Measurements from ENCODE around the gene DDX20. TPM values are rescaled to one million over a fixed set of nuclear protein-coding genes. Genes with fewer than 3 reads are reported as not detected.
A peak's percentile ranks its signal among the peaks of the same experiment; 100 is the strongest.
"Not testable (repeated sequence)": the region's sequence is repeated elsewhere in the genome, so short reads cannot be mapped to it uniquely, and the experiment has no call there.

DDX20 gene
- total RNA-seq, 1 experiment from 2014 or later: 20.5 TPM

DNA sequence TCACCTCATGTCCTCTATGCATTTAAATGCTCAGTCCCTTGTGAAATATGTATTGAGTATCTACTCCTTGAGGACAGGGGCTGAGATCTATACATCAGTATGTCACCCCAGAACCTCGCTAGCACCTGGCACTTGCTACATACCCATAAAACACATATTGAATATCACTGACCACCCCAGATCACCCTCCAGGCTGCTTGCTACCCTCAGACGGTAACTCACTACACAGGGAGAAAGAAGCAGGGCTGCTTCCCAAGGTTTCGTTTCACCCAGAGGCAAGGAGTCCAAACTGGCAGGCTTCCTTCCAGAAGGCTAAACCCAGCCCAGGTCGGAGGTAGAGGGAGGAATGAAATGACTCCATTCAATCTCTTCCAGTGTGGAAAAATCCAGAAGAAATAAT, 25.0 kb upstream of the DDX20 start:
- in situ Hi-C loops (cut with HindIII; ENCODE audit: low pct_unique_long_range_greater_than_20kb, low sequenced_read_pairs): no loop called here

DNA sequence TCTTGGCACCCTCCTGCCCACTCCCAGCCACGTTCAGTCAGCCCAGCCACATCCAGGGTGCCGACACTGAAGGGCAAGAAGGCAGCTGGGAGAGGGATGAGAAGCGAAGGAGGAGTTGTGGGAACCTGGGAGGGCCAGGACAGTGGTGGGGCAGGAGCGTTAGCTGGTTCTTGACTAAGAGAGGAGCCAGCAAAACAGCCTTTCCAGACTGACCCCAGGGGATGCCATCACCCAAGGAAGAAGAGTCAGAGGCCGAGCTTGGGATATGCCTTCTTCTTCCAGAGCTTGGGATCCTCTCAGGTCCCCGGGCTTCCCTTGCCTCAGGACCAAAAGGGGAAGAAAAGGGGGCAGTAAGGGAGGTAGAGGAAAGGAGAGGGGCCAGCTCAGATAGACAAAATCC, 23.7 kb upstream of the DDX20 start:
- no peak for DNase-seq (ENCODE audit: low read depth, low spot score)
- in situ Hi-C loops (cut with HindIII; ENCODE audit: low pct_unique_long_range_greater_than_20kb, low sequenced_read_pairs): no loop called here

More for the DNA sequence above, 25.0 kb upstream of the DDX20 start:
- DNase-seq (ENCODE audit: low read depth, low spot score): no peak

DNA sequence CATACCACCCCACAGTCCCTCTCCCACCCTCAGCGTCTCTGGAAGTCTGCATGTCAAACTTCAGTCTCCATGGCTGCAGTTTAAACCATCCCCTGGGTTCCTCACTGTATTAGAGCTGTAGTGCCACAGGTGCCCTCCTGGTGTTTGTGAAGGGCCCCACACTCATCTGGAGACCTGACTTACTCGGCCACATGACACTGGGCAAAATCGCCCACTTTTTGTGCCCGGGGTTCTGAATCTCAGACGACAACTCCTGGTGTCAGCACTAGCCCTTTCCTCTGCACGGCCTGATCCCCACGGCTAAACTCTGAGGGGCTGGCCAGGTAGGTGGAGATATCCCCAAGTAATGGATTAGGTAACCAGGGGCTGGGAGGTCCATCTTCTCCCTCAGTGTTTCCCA, 23.0 kb upstream of the DDX20 start:
- in situ Hi-C loops (cut with HindIII; ENCODE audit: low pct_unique_long_range_greater_than_20kb, low sequenced_read_pairs): no loop called here

DNA sequence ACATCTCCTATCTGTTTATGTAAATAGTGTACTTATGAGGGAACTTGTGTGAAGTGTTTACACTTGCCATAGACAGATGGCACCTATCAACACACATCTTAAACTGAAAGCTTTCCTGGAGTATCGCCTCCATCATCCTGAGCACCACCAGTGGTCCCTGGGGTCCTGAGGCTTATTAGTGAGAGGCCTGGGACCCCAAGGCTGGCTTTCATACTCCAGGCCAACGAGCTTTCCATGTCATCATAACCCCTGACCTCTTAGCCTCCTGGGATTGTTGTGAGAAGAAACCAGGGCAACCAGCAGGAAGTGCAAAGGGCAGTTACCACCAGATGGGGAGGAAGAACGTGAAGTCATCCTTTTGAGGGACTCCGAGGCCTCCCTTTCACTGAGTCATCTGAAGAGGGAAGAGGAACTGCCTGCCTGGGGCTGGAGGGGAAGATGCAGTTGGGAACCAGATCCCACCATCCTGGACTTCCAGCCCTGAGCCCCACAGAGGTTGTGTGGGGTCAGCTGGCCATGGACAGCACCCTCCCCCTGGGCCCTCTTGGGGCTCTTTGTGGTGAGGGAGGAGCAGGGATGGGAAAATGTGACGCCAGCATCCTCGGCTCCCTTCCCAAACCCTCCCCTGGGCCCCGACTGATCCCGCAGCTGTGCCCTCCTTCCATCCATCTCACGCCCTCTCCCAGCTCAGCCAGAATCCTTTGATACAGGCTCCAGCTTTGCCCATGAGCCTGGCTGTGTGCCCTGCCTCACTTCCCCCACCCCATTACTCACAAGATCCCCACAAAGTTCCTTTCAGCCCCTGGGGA, 22.3 kb upstream of the DDX20 start:
- no peak for DNase-seq (ENCODE audit: low read depth, low spot score)
- in situ Hi-C loops (cut with HindIII; ENCODE audit: low pct_unique_long_range_greater_than_20kb, low sequenced_read_pairs): no loop called here

More for the DNA sequence above, 23.0 kb upstream of the DDX20 start:
- no peak for DNase-seq (ENCODE audit: low read depth, low spot score)

DNA sequence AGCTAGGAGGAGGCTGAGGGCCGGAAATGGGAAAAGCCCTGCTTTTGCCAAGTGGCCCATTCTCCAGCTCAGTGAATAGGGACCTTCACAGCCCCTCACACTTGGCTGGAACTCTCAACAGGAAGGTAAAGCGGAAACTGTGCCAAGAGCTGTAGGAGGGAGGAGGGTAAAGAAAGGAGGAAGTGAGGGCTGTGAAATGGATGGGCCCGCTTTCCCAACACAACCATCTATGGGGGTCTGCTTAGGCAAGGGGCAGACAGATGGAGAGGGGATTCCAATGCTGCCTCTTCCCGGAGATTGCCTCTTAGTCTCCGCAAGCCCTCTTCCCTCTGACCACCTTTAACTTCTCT, 21.7 kb upstream of the DDX20 start:
- in situ Hi-C loops (cut with HindIII; ENCODE audit: low pct_unique_long_range_greater_than_20kb, low sequenced_read_pairs): no loop called here
- no peak for DNase-seq (ENCODE audit: low read depth, low spot score)

DNA sequence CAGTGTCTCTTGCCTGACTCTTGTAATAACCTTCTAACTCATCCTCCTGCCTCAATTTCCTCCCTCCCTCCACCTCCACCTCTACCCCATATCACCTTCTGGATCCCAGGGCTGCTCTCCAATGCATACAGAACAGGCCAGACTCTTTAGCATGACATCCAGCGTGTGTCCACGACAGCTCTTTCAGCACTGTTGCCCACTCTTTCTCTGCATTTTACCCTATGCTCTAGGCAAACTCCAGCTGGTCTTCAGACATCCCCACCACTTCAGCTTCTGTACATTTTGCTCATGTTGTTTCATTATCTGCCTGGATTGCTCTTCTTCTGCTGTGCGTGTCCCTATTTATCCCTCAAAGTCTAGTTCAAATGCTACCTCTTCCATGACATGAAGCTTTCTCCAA, 21.3 kb upstream of the DDX20 start:
- in situ Hi-C loops (cut with HindIII; ENCODE audit: low pct_unique_long_range_greater_than_20kb, low sequenced_read_pairs): no loop called here
- DNase-seq (ENCODE audit: low read depth, low spot score): no peak

DNA sequence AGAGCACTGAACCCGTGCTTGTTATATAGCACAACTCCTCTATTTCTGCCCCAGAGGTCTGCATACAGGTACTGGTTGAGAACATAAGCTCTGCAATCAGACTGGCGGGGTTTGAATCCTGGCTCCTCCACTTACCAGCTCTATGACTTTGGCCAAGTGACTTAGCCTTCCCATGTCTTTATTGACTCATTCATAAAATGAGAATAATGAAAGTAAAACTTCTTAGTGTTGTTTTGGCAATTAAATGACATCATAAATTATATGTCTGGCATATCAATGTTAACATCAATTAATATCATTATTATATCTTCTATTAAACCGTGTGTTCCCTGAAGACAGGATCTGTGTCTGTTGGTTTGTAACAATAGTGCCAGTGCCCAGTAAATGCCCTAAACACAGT, 20.8 kb upstream of the DDX20 start:
- no peak for DNase-seq (ENCODE audit: low read depth, low spot score)
- in situ Hi-C loops (cut with HindIII; ENCODE audit: low pct_unique_long_range_greater_than_20kb, low sequenced_read_pairs): no loop called here

DNA sequence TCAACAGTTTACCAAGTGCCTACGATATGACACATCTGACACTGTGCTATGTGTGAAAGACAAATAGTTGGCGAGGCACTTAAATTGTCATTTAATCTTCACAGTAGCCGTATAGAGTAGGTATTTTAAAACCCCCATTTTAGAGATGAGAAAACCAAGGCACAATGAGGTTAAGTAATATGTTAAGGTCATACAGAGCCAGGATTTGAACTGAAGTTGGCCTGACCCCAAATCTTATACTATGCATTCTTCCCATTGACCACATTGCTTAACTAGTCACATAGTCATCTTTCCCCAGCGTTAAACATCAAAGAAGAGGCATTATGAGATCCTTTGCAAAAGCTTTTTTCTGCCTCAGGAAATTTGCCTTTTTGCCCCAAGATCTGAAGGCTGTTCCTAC, 20.4 kb upstream of the DDX20 start:
- DNase-seq (ENCODE audit: low read depth, low spot score): no peak
- in situ Hi-C loops (cut with HindIII; ENCODE audit: low pct_unique_long_range_greater_than_20kb, low sequenced_read_pairs): no loop called here

DNA sequence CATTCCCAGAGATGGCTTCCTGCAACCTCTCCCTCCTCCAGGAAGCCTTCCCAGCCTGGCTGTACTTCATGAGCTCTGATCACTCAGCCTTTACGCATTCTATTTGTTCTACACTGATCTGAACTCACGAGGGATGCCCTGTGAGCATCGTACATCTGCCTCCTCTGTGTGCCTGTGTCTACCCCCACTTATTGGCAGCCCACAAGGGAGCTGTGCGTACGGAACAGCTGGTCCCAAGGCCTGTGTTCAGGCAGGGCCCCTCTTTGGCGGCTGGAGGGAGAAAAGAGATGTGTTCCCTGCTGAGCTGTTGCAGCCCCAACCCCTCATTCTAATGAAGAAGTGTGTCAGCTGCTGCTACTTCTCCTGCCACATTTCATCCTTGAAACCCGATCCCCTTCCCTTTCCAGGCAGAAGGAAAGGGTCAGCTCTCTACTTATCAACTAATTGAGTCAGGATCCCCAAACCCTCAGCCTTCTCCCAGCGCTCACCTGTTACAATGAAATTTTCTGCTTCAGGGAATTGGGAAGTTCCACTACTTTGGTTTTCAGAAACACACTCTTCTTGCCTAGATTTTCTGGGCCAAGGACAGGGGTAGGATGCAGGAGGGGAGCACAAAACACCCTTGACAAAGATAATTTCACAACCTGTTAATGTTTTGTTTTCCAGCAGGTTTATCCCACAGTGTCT, 19.7 kb upstream of the DDX20 start:
- in situ Hi-C loops (cut with HindIII; ENCODE audit: low pct_unique_long_range_greater_than_20kb, low sequenced_read_pairs): no loop called here
- no peak for DNase-seq (ENCODE audit: low read depth, low spot score)

DNA sequence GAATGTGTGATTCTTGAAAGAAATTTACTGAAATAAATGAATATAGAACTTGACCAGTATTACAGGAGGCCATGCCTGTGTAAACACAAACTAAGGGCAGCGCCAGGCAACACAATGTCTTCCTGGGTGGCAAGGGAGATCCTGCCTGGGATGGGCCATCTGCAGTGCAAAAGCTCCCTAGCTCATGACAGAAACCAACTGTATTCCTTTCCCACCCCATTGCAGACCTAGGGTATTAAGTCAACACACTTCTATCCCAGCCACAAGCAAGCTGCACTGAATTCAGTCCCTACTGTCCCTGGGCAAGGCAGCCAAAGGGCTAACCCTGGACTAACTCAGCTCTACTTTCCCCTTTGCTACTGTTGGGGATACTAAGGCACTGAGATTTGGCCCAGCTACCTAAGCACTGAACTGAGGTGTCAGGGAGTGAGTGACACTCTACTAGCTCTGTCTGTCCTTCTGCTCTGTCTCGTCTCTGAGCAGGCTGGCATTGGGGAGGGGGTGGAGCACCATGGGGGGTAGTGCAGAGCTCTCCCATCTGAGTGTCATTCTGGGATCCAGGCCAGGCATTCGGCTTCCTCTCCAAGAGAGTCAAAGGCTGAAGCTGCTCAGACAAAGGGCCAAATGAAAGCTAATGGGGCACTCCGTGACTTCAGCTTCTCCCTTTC, 19.0 kb upstream of the DDX20 start:
- in situ Hi-C loops (cut with HindIII; ENCODE audit: low pct_unique_long_range_greater_than_20kb, low sequenced_read_pairs): no loop called here
- no peak for DNase-seq (ENCODE audit: low read depth, low spot score)

DNA sequence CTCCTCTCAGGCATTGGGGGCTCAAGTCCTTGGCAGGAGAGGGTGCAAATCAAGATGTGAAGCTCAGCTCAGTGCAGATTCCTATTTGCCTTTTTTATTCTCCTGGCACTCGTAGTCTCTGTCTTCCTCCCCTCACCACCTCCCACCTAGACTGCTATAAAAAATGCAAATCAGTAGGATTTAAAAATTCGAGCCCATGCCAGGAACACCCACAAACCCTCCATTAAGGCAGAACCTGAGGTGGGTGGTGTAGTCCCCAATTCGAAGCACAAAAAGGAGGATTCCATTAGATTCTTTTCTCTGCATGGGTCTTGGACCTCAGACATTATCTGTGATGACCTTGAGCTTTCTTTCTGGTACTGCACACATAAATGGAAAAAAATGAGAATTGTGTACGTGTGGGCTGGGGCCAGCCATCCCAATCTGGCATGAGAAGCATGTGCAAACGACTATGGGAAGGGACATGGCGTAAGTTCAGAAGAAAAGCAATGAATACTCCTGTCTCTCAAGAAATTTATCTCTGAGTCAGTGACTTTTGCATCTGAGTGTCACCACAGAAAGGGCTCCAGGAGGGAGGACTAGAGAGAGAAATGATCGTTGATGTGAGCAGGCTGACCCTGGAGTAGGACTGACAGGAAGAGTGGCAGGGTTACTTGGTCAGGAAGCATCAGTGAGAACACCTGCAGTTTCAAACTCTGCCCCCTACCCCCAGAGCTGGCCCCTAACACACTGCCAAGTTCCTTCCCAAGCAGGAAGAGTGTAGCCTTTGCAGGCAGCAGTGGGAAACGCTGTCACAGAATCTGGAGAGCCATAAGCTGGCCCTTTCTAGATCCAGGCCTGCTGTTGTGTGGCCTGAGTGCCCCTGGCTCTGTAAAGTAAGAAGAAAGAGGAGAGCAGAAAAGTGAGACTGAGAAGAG, 18.2 kb upstream of the DDX20 start:
- in situ Hi-C loops (cut with HindIII; ENCODE audit: low pct_unique_long_range_greater_than_20kb, low sequenced_read_pairs): no loop called here
- no peak for DNase-seq (ENCODE audit: low read depth, low spot score)

DNA sequence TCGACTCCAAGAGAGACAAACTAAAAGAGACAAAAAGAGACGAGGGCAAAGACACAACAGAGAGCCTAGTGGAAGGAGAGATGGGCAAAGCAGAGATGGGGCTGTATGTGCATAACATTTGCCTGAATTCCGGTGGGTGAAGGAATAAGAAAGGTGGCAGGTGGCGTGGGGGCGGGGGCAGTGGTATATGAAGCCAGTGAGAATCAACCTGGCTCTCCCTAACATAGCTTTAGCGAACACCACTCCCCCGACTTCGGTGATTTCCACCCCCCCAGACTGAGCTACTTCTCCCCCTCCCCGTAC, 17.6 kb upstream of the DDX20 start:
- in situ Hi-C loops (cut with HindIII; ENCODE audit: low pct_unique_long_range_greater_than_20kb, low sequenced_read_pairs): no loop called here

DNA sequence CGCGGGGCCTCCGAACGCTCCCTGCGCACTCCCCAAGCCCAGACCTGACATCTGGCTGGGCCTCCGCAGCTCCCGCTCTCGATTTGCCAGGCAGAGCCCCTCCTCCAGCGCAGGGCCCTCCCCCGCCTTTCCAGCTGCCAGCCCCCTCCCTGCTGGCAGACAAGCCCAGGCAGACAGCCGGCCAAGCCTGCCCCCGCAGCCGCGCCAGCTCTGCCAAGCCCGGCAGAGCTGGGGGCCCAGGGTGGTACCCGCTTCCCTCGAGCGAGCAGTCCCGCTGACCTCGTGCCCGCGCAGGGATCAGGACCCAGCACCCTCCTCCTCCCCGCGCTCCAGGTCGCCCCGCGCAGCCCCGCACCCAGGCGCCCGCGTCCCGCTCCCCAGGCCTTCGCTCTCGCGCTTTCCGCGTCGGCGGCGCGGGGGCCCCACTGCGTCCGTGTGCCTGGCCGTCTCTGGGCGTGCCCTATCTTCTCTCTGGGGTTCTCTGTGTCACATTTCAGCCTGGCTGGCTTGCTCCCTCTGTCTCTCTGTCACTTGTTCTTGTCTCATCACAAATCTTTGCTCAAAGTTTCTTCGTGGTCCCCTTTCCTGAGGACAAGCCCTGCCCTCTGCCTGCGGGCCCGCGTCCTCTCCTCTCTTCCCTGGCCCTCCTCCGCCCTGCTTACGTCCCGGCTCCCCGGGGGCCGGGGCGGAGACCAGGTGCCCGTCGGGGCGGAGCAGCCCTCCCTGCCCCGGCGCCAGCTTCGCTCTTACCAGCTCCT, 17.1 kb upstream of the DDX20 start:
- peak; percentile 58 for DNase-seq (ENCODE audit: low read depth, low spot score)
- in situ Hi-C loops (cut with HindIII; ENCODE audit: low pct_unique_long_range_greater_than_20kb, low sequenced_read_pairs): no loop called here

More for the DNA sequence above, 17.6 kb upstream of the DDX20 start:
- no peak for DNase-seq (ENCODE audit: low read depth, low spot score)

DNA sequence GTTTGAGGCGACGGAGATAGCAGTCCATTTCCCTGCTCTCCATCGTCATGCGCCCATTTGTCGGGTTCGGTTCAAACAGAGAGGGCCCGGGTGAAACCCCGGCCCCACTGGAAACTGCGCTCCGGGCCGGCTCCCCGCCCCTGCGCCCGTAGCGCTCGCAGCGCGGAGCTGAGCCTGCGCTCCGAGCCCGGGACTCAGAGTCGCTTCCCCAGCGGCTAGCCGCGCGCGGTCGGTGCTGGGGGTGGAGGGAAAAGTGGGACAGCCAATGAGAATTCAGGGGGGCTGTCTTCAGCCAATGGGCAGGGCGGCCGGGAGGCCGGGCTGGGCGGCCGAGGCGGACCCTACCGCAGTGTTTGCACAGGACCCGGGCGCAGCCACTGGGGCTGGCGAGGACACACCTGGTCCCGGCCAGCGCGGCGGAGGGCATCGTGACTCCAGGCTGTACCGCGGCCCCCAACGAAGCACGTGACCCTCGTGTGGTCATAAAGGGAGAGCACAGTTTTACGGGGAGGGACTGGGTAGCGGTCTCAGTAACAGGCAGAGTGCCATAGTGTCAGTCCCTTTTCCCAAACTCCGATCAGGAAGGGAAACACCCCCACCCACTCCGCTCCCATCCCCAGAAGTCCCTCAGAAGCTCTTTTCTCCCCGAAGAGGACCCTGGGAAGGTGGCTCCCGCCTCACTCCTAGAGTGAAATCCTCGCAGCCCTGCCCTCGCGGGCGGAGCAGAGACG, 16.3 kb upstream of the DDX20 start, which contains the start of gene INKA2:
INKA2 (minus strand) TSS at position 202 of the 731 bp plus-strand sequence; CDS start at position 49, 153 bp downstream.
- DNase-seq (ENCODE audit: low read depth, low spot score): peak; percentile 82
- in situ Hi-C loops (cut with HindIII; ENCODE audit: low pct_unique_long_range_greater_than_20kb, low sequenced_read_pairs): no loop called here

DNA sequence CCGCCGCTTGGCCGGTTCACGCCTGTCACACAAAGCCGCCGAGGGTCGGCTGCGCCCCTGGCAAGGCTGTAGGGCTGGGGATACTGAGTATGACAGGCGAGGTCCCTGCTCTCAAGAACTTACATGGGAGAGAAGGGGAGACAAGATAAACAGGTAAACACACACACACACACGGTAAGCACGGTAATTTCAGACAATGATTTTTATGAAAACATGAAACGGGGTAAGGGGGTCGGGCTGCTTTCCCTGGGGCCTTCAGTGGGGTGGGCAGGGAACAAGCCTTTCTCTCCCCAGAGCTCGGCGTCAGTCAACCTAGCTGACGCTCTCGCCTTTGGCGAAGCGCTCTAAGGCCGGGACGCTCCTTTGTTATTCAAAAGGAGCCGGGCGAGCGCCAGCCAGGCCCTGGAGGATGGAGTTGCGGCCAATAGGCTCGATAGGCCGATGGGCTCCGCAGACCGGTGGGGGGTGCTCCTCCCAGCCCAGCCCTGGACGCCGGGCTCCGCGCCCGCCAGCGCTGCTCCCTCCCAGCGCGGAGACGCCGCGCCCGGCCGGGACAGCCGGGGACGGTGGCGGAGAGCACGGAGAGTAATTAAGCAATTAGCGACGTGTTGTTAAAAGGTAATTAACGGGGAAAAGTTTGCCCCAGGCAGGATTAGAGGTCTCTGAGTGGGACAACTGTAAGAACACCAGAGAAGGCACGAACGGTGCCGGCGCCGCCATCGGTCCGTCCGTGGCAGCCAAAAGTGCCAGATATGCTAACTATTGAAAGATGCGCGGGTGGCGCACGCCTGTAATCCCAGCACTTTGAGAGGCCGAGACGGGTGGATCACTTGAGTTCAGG, 15.6 kb upstream of the DDX20 start:
- in situ Hi-C loops (cut with HindIII; ENCODE audit: low pct_unique_long_range_greater_than_20kb, low sequenced_read_pairs): no loop called here
- no peak for DNase-seq (ENCODE audit: low read depth, low spot score)

DNA sequence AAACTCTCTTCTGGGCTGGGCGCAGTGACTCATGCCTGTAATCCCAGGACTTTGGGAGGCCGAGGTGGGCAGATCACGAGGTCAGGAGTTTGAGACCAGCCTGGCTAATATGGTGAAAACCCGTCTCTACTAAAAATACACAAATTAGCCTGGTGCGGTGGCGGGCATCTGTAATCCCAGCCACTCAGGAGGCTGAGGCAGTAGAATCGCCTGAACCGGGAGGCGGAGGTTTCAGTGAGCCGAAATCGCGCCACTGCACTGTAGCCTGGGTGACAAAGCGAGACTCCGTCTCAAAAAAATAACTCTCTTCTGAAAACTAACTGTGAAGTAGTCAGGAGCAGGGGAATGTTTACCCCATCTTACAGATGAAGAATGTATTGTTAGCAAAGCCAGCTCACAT, 13.4 kb upstream of the DDX20 start:
- in situ Hi-C loops (cut with HindIII; ENCODE audit: low pct_unique_long_range_greater_than_20kb, low sequenced_read_pairs); DNase-seq (ENCODE audit: low read depth, low spot score): not testable (repeated sequence)
